SU-DHL-6 (cell line): ENCODE results near the gene TFF1.

Experiments
- H2AFZ ChIP-seq: fragments of 200-600 bp; sonication (generic); 2 replicates; pipeline ENCODE4 v1.6.1; 2014; ENCODE audit warnings: low read depth, mild to moderate bottlenecking, moderate library complexity, mixed read lengths, antibody characterized with exemption, low read length; ENCODE audit not compliant: severe bottlenecking
- H3F3A ChIP-seq: fragments of 200-600 bp; shearing (Covaris generic); 2 replicates; pipeline ENCODE4 v1.6.0; 2016; ENCODE audit warnings: antibody characterized with exemption, mild to moderate bottlenecking; ENCODE audit not compliant: insufficient read depth
- H3K27ac ChIP-seq: fragments of 200-600 bp; sonication (generic); 2 replicates; pipeline ENCODE4 v1.5.1; 2016; ENCODE audit warnings: low read depth, mild to moderate bottlenecking, low read length, moderate library complexity, mixed read lengths
- H3K27me3 ChIP-seq: fragments of 200-600 bp; sonication (generic), shearing (Covaris generic); 2 replicates; pipeline ENCODE4 v1.6.0; 2014; ENCODE audit warnings: mild to moderate bottlenecking, low read length
- H3K36me3 ChIP-seq: fragments of 200-600 bp; sonication (generic); 2 replicates; pipeline ENCODE4 v1.6.1; 2014; ENCODE audit warnings: mild to moderate bottlenecking, low read length, mixed read lengths
- H3K4me2 ChIP-seq: fragments of 300-600, 200-600 bp; shearing (Covaris generic), sonication (generic); 2 replicates; pipeline ENCODE4 v1.6.0; 2014; ENCODE audit warnings: low read length, low read depth, mild to moderate bottlenecking; ENCODE audit not compliant: poor library complexity, severe bottlenecking
- H3K4me3 ChIP-seq: fragments of 200-600 bp; sonication (generic); 2 replicates; pipeline ENCODE4 v1.5.1; 2014; ENCODE audit warnings: antibody characterized with exemption, low read length, mild to moderate bottlenecking, mixed read lengths; ENCODE audit not compliant: insufficient read depth, poor library complexity, severe bottlenecking
- H3K79me2 ChIP-seq: fragments of 200-600 bp; sonication (generic); 2 replicates; pipeline ENCODE4 v1.6.1; 2014; ENCODE audit warnings: mild to moderate bottlenecking, low read length, moderate library complexity; ENCODE audit not compliant: insufficient read depth
- H3K9ac ChIP-seq: fragments of 200-600 bp; sonication (generic); 2 replicates; pipeline ENCODE4 v1.7.0; 2014; ENCODE audit warnings: mild to moderate bottlenecking, low read length
- H3K9me2 ChIP-seq: fragments of 200-600 bp; sonication (generic); replicated peaks from 2 replicates; pipeline ENCODE4 v1.6.1; 2014; ENCODE audit warnings: low read length; ENCODE audit not compliant: insufficient read depth
- H3K9me3 ChIP-seq: fragments of 200-600 bp; sonication (generic); 2 replicates; pipeline ENCODE4 v1.6.1; 2014; ENCODE audit warnings: low read length, mixed read lengths; ENCODE audit not compliant: insufficient read depth
- H4K20me1 ChIP-seq: fragments of 200-600 bp; sonication (generic); 2 replicates; pipeline ENCODE4 v1.6.1; 2014; ENCODE audit warnings: low read depth, mild to moderate bottlenecking, antibody characterized with exemption, low read length, moderate library complexity, mixed read lengths
- EZH2phosphoT487 ChIP-seq: fragments of 200-600 bp; sonication (generic), shearing (Covaris generic); conservative IDR thresholded peaks from 2 replicates; pipeline ENCODE4 v1.6.1; 2018; ENCODE audit warnings: mild to moderate bottlenecking, antibody characterized with exemption, low read length, moderate library complexity, mixed read lengths
- TF ChIP-seq, protein P1 (sequence below): fragments of 200-600 bp; sonication (generic); IDR thresholded peaks from one replicate; pipeline ENCODE4 v1.5.1; 2017; ENCODE audit warnings: antibody characterized with exemption, mild to moderate bottlenecking, low read length, moderate library complexity; ENCODE audit not compliant: insufficient read depth, poor library complexity, severe bottlenecking

Gene TFF1

DNA sequence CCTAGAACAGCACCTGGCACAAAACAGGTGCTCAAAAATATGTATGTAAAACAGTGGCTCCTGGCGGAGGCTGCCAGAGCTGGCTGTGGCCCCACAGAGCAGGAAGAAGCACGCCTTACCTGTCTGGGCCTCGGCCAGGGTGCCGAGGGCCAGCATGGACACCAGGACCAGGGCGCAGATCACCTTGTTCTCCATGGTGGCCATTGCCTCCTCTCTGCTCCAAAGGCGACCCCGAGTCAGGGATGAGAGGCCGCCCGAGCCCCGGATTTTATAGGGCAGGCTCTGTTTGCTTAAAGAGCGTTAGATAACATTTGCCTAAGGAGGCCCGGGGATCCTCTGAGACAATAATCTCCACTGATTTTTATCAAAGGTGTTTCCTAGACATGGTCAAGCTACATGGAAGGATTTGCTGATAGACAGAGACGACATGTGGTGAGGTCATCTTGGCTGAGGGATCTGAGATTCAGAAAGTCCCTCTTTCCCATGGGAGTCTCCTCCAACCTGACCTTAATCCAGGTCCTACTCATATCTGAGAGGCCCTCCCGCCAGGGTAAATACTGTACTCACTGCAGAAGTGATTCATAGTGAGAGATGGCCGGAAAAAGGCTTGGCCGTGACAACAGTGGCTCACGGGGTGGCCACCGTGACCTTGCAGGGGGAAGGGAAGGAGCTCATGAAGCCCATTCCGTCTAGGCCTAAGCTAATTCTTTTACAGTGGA, at the start of gene TFF1:
Gene TFF1 (minus strand): TSS at position 244 of the 719 bp plus-strand sequence. CDS start 40 bp downstream, at position 204.
- Histone ChIP-seq H3K4me3 (no peak within 1 kb of the TSS), H3K36me3 (no peaks in the 10 kb centered on the region), H3K27ac (no peak within 1 kb of the TSS), H3K4me2 (no peak within 1 kb of the TSS), H3K9ac (no peak within 1 kb of the TSS), H3K27me3 (no peaks in the 10 kb centered on the region), H3K9me2 (no peaks in the 10 kb centered on the region), H3K79me2 (no peaks in the 10 kb centered on the region), H3F3A (no peaks in the 10 kb centered on the region), H2AFZ (no peak within 1 kb of the TSS), H4K20me1 (no peaks in the 10 kb centered on the region), H3K9me3 (no peaks in the 10 kb centered on the region)
- TF ChIP-seq, protein P1, sequence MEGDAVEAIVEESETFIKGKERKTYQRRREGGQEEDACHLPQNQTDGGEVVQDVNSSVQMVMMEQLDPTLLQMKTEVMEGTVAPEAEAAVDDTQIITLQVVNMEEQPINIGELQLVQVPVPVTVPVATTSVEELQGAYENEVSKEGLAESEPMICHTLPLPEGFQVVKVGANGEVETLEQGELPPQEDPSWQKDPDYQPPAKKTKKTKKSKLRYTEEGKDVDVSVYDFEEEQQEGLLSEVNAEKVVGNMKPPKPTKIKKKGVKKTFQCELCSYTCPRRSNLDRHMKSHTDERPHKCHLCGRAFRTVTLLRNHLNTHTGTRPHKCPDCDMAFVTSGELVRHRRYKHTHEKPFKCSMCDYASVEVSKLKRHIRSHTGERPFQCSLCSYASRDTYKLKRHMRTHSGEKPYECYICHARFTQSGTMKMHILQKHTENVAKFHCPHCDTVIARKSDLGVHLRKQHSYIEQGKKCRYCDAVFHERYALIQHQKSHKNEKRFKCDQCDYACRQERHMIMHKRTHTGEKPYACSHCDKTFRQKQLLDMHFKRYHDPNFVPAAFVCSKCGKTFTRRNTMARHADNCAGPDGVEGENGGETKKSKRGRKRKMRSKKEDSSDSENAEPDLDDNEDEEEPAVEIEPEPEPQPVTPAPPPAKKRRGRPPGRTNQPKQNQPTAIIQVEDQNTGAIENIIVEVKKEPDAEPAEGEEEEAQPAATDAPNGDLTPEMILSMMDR = no peak
- no peak for TF ChIP-seq EZH2phosphoT487

GRCh38 chr21:42414928-42415769, 48.8 kb upstream of the TFF1 start:
- H3K4me2 ChIP-seq = no peak overlapping the region
- no peak overlapping the region for H3K27ac ChIP-seq
- H3K79me2 ChIP-seq = no peaks in the 10 kb centered on the region
- H3K9me3 ChIP-seq = no peaks in the 10 kb centered on the region
- H3F3A ChIP-seq = no peaks in the 10 kb centered on the region
- no peak overlapping the region for H3K9ac ChIP-seq
- no peak overlapping the region for H3K4me3 ChIP-seq
- no peaks in the 10 kb centered on the region for H4K20me1 ChIP-seq
- no peak overlapping the region for H2AFZ ChIP-seq
- H3K27me3 ChIP-seq = no peaks in the 10 kb centered on the region
- no peaks in the 10 kb centered on the region for H3K9me2 ChIP-seq
- no peaks in the 10 kb centered on the region for H3K36me3 ChIP-seq
- TF ChIP-seq EZH2phosphoT487 = no peak
- TF ChIP-seq, protein P1 = no peak

GRCh38 chr21:42414553-42414927, 48.2 kb upstream of the TFF1 start:
- Histone ChIP-seq H3K4me3 (no peak overlapping the region), H3K27me3 (no peaks in the 10 kb centered on the region), H3K4me2 (no peak overlapping the region), H3K27ac (no peak overlapping the region), H3K9me2 (no peaks in the 10 kb centered on the region), H3F3A (no peaks in the 10 kb centered on the region), H3K9me3 (no peaks in the 10 kb centered on the region), H2AFZ (no peak overlapping the region), H3K36me3 (no peaks in the 10 kb centered on the region), H4K20me1 (no peaks in the 10 kb centered on the region), H3K9ac (no peak overlapping the region), H3K79me2 (no peaks in the 10 kb centered on the region)
- no peak for TF ChIP-seq EZH2phosphoT487
- TF ChIP-seq, protein P1 = no peak
